ENCODE results near the gene YY1.
"Not testable (repeated sequence)": the region's sequence is repeated elsewhere in the genome, so short reads cannot be mapped to it uniquely, and the experiment has no call there.

Gene YY1

DNA sequence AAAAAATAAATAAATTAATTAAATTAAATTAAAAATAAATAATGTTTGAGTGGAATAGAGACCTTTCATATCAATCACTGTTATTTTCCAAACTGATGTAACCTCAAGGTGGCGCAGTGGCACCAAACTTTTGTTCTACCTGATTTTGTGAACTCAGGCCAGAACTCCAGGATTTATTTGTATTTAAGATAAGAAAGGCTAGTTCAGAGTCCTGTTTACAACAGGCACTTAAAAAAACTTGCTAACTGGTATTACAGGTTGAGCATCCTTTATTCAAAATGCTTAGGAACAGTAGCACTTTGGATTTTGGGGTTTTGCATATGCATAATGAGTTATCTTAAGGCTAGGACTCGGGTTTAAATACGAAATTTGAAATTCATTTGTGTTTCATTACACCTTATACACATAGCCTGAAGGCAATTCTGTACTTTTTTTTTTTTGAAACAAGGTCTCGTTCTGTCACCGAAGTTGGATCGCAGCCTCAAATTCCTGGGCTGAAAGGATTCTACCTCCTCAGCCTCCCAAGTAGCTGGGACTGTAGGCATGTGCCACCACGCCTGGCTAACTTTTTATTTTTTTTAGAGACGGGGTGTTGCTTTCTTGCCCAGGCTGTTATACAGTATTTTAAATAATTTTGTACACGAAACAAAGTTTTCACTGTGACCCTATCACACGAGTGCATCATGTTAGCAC, 32.4 kb downstream of the YY1 start:
- H3K4me1 ChIP-seq (ENCODE audit: control insufficient read depth, insufficient read depth, low read length) = no peaks in the 10 kb centered on the region
- WGBS, 2 experiments = 95 to 96% methylated on average over 10 of the region's 10 CpGs
- H3K4me3 ChIP-seq (ENCODE audit: insufficient read depth, low read depth, low read length) = no peak overlapping the region
- peaks cover 3% of the 10 kb centered on the region for H3K36me3 ChIP-seq (ENCODE audit: control insufficient read depth, insufficient read depth, low read length)
- no peaks in the 10 kb centered on the region for H3K9me3 ChIP-seq (ENCODE audit: control insufficient read depth, low read length)
- no peaks in the 10 kb centered on the region for H3K27me3 ChIP-seq (ENCODE audit: control insufficient read depth, insufficient read depth, low read length, poor library complexity, severe bottlenecking)
- no peak overlapping the region for H3K27ac ChIP-seq (ENCODE audit: insufficient read depth, low read depth, low read length, poor library complexity, severe bottlenecking)

DNA sequence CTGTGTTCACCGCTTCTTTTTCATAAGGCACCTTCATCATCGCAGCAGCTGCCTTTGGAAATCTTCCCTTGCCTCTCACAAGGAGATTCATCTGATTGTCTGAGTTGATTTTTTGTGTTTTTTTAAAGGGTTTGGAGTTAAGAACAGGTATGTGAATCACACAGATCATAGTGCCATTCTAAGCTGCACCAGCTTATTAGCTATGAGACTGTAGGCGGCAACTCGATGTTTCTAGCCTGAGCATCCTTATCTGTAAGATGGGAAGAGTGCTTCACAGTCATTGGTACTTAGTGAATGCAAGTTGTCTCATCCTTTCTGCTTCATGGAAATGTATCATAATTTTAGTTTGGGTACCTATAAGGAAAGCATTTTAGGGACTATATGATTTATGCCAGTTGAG, 35.3 kb downstream of the YY1 start:
- Histone ChIP-seq H3K4me1 (ENCODE audit: control insufficient read depth, insufficient read depth, low read length) (no peaks in the 10 kb centered on the region), H3K27me3 (ENCODE audit: control insufficient read depth, insufficient read depth, low read length, poor library complexity, severe bottlenecking) (no peaks in the 10 kb centered on the region), H3K36me3 (ENCODE audit: control insufficient read depth, insufficient read depth, low read length) (peaks cover 7% of the 10 kb centered on the region), H3K27ac (ENCODE audit: insufficient read depth, low read depth, low read length, poor library complexity, severe bottlenecking) (no peak overlapping the region), H3K9me3 (ENCODE audit: control insufficient read depth, low read length) (no peaks in the 10 kb centered on the region), H3K4me3 (ENCODE audit: insufficient read depth, low read depth, low read length) (no peak overlapping the region)
- WGBS, 2 experiments = 96 to 97% methylated on average over 4 of the region's 4 CpGs

DNA sequence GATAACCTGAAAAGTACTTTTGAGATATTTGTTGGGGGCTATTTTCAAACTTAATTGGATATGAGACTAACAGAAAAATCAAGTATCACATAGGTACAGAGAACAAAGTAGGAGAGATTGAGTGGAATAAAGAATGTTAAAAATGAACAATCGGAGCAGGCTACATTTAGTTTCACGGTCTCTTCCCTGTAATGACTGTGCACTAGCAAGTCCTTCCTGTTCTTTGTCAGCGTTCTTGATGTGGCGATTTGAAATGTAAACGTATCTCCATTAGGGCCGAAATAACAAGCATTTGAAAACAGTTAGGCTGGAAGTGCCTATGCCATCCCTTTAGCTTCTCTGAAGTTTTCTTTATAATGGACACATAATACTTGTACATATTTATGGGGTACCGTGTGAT, 36.3 kb downstream of the YY1 start:
- Histone ChIP-seq H3K27ac (ENCODE audit: insufficient read depth, low read depth, low read length, poor library complexity, severe bottlenecking) (no peak overlapping the region), H3K9me3 (ENCODE audit: control insufficient read depth, low read length) (no peaks in the 10 kb centered on the region), H3K4me1 (ENCODE audit: control insufficient read depth, insufficient read depth, low read length) (no peaks in the 10 kb centered on the region), H3K27me3 (ENCODE audit: control insufficient read depth, insufficient read depth, low read length, poor library complexity, severe bottlenecking) (no peaks in the 10 kb centered on the region), H3K36me3 (ENCODE audit: control insufficient read depth, insufficient read depth, low read length) (peaks cover 7% of the 10 kb centered on the region), H3K4me3 (ENCODE audit: insufficient read depth, low read depth, low read length) (no peak overlapping the region)
- 87 to 92% methylated on average over 6 to 7 of the region's 7 CpGs for WGBS, 2 experiments

DNA sequence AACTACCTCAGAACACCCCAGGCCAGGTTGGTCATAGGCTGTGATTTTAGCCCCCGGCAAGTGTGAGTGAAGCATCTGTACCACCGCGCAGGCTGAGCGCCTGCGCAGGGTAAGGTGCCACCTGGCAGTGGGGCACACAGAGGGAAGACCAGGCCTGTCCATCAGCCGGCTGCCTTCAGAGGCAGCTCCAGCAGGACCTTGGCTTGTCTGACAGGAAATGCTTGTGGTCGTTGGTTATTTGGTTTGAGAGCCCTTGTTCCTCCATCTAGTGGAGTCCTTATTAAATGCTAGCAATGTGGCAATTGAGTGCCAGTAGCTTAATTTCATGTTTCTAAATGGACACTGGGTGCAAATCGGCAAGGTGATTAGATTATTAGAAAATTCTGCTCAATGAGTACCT, 39.8 kb downstream of the YY1 start:
- H3K27ac ChIP-seq (ENCODE audit: insufficient read depth, low read depth, low read length, poor library complexity, severe bottlenecking) = no peak overlapping the region
- 94% methylated on average over 8 of the region's 8 CpGs for WGBS, 2 experiments
- H3K9me3 ChIP-seq (ENCODE audit: control insufficient read depth, low read length) = no peaks in the 10 kb centered on the region
- no peaks in the 10 kb centered on the region for H3K27me3 ChIP-seq (ENCODE audit: control insufficient read depth, insufficient read depth, low read length, poor library complexity, severe bottlenecking)
- H3K36me3 ChIP-seq (ENCODE audit: control insufficient read depth, insufficient read depth, low read length) = peaks cover 4% of the 10 kb centered on the region
- no peak overlapping the region for H3K4me3 ChIP-seq (ENCODE audit: insufficient read depth, low read depth, low read length)
- no peaks in the 10 kb centered on the region for H3K4me1 ChIP-seq (ENCODE audit: control insufficient read depth, insufficient read depth, low read length)

DNA sequence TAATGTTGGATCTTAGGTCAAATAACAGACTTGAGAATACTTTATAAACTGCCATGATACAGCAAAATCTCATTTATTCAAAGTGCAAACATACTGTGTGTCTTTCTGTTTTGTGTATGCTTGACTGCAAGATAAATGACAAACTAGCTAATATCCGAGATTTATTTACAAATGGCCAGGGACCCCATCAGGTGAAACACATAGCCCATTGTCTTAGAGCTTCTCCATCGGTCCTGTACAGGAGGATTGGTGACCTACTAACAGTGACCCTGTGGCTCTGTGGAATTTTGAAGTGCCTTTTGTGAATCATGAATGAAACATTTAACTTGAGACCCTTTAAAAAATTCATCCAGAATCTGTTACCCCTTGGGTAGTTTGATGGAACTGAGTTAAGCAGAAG, 40.2 kb downstream of the YY1 start:
- H3K36me3 ChIP-seq (ENCODE audit: control insufficient read depth, insufficient read depth, low read length) = peaks cover 4% of the 10 kb centered on the region
- no peaks in the 10 kb centered on the region for H3K27me3 ChIP-seq (ENCODE audit: control insufficient read depth, insufficient read depth, low read length, poor library complexity, severe bottlenecking)
- H3K4me1 ChIP-seq (ENCODE audit: control insufficient read depth, insufficient read depth, low read length) = no peaks in the 10 kb centered on the region
- 92 to 94% methylated on average over 2 of the region's 2 CpGs for WGBS, 2 experiments
- H3K9me3 ChIP-seq (ENCODE audit: control insufficient read depth, low read length) = no peaks in the 10 kb centered on the region
- no peak overlapping the region for H3K27ac ChIP-seq (ENCODE audit: insufficient read depth, low read depth, low read length, poor library complexity, severe bottlenecking)
- H3K4me3 ChIP-seq (ENCODE audit: insufficient read depth, low read depth, low read length) = no peak overlapping the region

DNA sequence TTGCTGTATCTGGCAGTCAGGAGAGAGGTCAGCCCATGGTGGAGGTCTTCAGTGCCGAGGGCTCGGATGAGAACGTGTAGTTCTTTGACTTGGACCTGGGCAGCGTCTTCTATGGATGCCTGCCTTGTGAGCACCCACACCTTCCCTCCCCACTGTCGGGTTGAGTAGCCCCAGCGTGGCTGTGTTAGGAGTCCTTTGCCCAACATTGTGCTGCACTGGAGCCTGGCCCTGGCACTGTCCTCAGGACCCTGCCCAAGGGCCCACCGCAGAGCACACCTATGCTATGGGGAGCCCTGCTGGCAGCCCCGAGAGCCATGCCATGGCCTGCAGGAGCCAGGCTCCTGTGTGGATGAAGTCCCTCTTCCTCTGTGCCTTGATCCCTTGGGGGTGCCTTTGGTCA, 40.6 kb downstream of the YY1 start:
- Histone ChIP-seq H3K36me3 (ENCODE audit: control insufficient read depth, insufficient read depth, low read length) (peaks cover 4% of the 10 kb centered on the region), H3K27me3 (ENCODE audit: control insufficient read depth, insufficient read depth, low read length, poor library complexity, severe bottlenecking) (no peaks in the 10 kb centered on the region), H3K27ac (ENCODE audit: insufficient read depth, low read depth, low read length, poor library complexity, severe bottlenecking) (no peak overlapping the region), H3K9me3 (ENCODE audit: control insufficient read depth, low read length) (no peaks in the 10 kb centered on the region), H3K4me1 (ENCODE audit: control insufficient read depth, insufficient read depth, low read length) (no peaks in the 10 kb centered on the region), H3K4me3 (ENCODE audit: insufficient read depth, low read depth, low read length) (no peak overlapping the region)
- WGBS, 2 experiments = 94 to 96% methylated on average over 8 of the region's 8 CpGs

DNA sequence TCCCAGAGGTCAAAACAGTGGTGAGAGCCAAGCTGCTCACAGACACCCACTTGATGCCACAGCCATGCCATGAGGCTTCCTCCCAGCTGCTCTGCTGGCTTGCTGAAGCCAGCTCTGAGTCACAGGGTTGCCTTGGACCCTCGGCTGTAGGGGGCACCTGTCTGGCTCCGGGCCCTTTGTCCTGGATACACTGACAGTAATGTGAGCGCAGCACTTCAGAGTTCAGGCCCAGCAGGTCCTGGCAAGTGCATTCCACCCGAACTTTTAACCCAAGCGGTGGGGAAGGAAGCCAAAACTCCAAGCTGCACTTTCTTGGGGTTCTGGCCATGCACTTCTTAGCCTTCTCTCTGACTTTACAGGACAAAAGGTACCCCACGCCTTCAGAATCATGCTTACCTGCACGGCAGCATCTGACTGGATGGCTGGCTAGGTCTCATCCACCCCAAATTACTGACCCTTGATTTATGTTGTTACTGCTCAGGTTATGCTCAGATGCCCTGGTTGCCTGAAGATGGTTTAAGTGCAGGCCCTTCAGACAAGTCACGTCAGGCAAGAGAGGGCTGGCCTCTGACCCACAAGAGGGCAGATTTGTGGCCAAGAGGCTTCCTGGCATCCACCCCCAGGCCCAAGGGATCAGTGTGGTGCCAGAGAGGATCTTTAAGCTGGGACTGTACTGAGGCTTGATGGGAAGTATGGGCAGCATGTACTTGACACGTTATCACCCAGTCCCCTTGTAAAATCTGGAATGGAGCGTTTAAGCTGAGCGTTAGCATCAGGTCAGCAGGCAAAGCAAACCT, 42.5 kb downstream of the YY1 start:
- no peaks in the 10 kb centered on the region for H3K4me1 ChIP-seq (ENCODE audit: control insufficient read depth, insufficient read depth, low read length)
- peaks cover 4% of the 10 kb centered on the region for H3K36me3 ChIP-seq (ENCODE audit: control insufficient read depth, insufficient read depth, low read length)
- H3K27me3 ChIP-seq (ENCODE audit: control insufficient read depth, insufficient read depth, low read length, poor library complexity, severe bottlenecking) = no peaks in the 10 kb centered on the region
- WGBS, 2 experiments = 90 to 92% methylated on average over 11 of the region's 11 CpGs
- H3K9me3 ChIP-seq (ENCODE audit: control insufficient read depth, low read length) = no peaks in the 10 kb centered on the region
- no peak overlapping the region for H3K27ac ChIP-seq (ENCODE audit: insufficient read depth, low read depth, low read length, poor library complexity, severe bottlenecking)
- no peak overlapping the region for H3K4me3 ChIP-seq (ENCODE audit: insufficient read depth, low read depth, low read length)

DNA sequence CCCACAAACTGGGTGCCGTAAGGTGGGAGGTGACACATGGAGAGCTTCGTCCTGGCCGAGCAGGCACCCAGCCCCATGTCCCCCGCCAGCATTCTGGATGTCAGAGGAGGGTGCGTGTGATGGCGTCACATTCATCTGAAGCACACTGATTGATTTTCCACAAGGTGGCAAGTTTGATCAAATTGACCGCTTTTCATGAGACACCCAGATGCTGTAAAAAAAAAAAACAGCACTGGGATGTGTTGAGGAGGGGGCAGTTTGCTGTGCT, 43.1 kb downstream of the YY1 start:
- Histone ChIP-seq H3K36me3 (ENCODE audit: control insufficient read depth, insufficient read depth, low read length) (peaks cover 4% of the 10 kb centered on the region), H3K9me3 (ENCODE audit: control insufficient read depth, low read length) (no peaks in the 10 kb centered on the region), H3K4me3 (ENCODE audit: insufficient read depth, low read depth, low read length) (no peak overlapping the region), H3K4me1 (ENCODE audit: control insufficient read depth, insufficient read depth, low read length) (no peaks in the 10 kb centered on the region), H3K27me3 (ENCODE audit: control insufficient read depth, insufficient read depth, low read length, poor library complexity, severe bottlenecking) (no peaks in the 10 kb centered on the region), H3K27ac (ENCODE audit: insufficient read depth, low read depth, low read length, poor library complexity, severe bottlenecking) (no peak overlapping the region)
- WGBS, 2 experiments = 95 to 96% methylated on average over 7 of the region's 7 CpGs

DNA sequence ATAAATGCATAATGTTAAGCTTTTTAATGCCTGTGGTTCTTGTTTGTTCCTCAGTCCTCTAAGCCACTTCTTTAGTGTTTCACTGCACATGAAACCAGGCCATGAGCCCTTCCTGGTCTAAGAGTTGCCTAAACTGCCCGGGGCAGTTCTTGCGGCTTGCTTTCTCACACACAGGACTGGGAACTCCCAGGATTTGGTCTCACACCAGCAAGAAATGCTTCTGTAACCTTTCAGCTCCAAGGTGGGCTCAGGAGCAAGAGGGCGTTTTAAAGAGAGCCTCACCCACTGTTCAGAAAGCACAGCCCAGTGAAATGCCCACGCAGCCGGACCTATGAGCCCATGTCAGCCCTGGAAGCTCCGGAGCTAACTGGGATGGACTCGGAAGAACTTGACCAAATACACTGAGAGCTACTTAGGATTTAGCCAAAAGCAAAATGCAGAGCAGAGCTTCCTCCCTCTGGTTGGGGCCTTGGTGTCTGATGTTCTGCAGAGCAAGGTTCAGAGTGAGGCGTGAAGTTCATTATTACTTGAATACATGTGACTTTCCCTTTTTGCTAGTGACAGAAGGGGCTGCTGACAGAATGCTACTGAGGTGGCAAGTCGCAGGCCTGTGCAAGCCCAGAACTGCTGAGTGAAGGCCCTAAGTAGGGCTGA, 43.9 kb downstream of the YY1 start:
- Histone ChIP-seq H3K4me3 (ENCODE audit: insufficient read depth, low read depth, low read length) (no peak overlapping the region), H3K27ac (ENCODE audit: insufficient read depth, low read depth, low read length, poor library complexity, severe bottlenecking) (no peak overlapping the region), H3K36me3 (ENCODE audit: control insufficient read depth, insufficient read depth, low read length) (no peaks in the 10 kb centered on the region), H3K27me3 (ENCODE audit: control insufficient read depth, insufficient read depth, low read length, poor library complexity, severe bottlenecking) (no peaks in the 10 kb centered on the region), H3K9me3 (ENCODE audit: control insufficient read depth, low read length) (no peaks in the 10 kb centered on the region), H3K4me1 (ENCODE audit: control insufficient read depth, insufficient read depth, low read length) (no peaks in the 10 kb centered on the region)
- WGBS, 2 experiments = 96 to 97% methylated on average over 9 of the region's 9 CpGs

DNA sequence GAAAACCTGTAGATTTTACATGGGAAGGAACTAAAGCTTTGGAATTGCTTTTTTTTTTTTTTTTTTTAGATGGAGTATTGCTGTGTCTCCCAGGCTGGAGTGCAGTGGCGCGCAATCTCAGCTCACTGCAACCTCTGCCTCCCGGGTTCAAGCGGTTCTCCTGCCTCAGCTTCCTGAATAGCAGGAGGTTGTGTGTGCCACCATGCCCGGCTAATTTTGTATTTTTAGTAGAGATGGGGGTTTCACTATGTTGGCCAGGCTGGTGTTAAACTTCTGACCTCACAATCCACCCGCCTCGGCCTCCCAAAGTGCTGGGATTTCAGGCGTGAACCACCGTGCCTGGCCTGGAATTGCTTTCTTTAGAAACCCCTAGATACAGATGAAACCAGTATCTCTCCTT, 44.5 kb downstream of the YY1 start:
- H3K4me1 ChIP-seq (ENCODE audit: control insufficient read depth, insufficient read depth, low read length); H3K9me3 ChIP-seq (ENCODE audit: control insufficient read depth, low read length); H3K4me3 ChIP-seq (ENCODE audit: insufficient read depth, low read depth, low read length); H3K27me3 ChIP-seq (ENCODE audit: control insufficient read depth, insufficient read depth, low read length, poor library complexity, severe bottlenecking); H3K27ac ChIP-seq (ENCODE audit: insufficient read depth, low read depth, low read length, poor library complexity, severe bottlenecking); H3K36me3 ChIP-seq (ENCODE audit: control insufficient read depth, insufficient read depth, low read length): not testable (repeated sequence)
- WGBS, 2 experiments = 95 to 97% methylated on average over 9 of the region's 9 CpGs
